K562 (cell line): ENCODE measurements around the gene ANKRD13B. TPM values are rescaled to one million over a fixed set of nuclear protein-coding genes. Genes with fewer than 3 reads are reported as not detected.

Experiments used
- ARID2 ChIP-seq: fragments of 450-650 bp; IDR thresholded peaks from 2 replicates; pipeline ENCODE4 v1.6.1; 2017; ENCODE audit warnings: antibody characterized with exemption, mild to moderate bottlenecking
- ZNF586 ChIP-seq: fragments of 450-650 bp; formaldehyde crosslinking; conservative IDR thresholded peaks from 2 replicates; pipeline ENCODE4 v1.4.0; 2020; ENCODE audit warnings: mild to moderate bottlenecking, moderate library complexity
- polyA plus RNA-seq, 8 experiments: library from polyadenylated mRNA; depleted of rRNA in 4 of 8; stranded (reverse) in 5 of 8; unstranded in 3 of 8; fragments of >200 nt; fragmentation: Nextera tagmentation in 2 of 8; fragmentation: Illumina TruSeq in 1 of 8; extraction: Ambion mirVana in 2 of 8; extraction: Trizol in 1 of 8; gene quantifications; 2 replicates each; pipeline versions ENCODE4 v1.2.1 to v1.2.3, GENCODE V29; 2011 to 2014; ENCODE audit warnings: inconsistent platforms in 1 of 8, missing spikeins in 1 of 8
- total RNA-seq, 7 experiments: library from RNA; depleted of rRNA in 6 of 7; stranded (reverse); fragments of >200 nt in 6 of 7; fragmentation: Illumina TruSeq in 2 of 7; extraction: Trizol in 2 of 7; gene quantifications; 2 replicates each; pipeline versions ENCODE4 v1.2.1 to v1.2.3, GENCODE V29; 2011 to 2021; ENCODE audit warnings: low replicate concordance in 1 of 7
- TF ChIP-seq, protein P1 (sequence below): sonication (generic); formaldehyde crosslinking; IDR thresholded peaks from 2 replicates; pipeline ENCODE4 v1.8.0; 2023; ENCODE audit warnings: missing genetic modification reagents, mild to moderate bottlenecking, borderline replicate concordance
- TF ChIP-seq, protein P2 (sequence below): fragments of 250-450 bp; sonication (Bioruptor Pico); IDR thresholded peaks from 2 replicates; pipeline ENCODE4 v1.8.0; 2021; ENCODE audit warnings: mild to moderate bottlenecking, moderate library complexity

The ANKRD13B gene
- total and polyA plus RNA-seq, 9 of the 15 experiments (the other 6 are each of a cell fraction or from before 2014, with no cell fraction given): 0.15 to 28.1 (median 4.6) TPM

DNA sequence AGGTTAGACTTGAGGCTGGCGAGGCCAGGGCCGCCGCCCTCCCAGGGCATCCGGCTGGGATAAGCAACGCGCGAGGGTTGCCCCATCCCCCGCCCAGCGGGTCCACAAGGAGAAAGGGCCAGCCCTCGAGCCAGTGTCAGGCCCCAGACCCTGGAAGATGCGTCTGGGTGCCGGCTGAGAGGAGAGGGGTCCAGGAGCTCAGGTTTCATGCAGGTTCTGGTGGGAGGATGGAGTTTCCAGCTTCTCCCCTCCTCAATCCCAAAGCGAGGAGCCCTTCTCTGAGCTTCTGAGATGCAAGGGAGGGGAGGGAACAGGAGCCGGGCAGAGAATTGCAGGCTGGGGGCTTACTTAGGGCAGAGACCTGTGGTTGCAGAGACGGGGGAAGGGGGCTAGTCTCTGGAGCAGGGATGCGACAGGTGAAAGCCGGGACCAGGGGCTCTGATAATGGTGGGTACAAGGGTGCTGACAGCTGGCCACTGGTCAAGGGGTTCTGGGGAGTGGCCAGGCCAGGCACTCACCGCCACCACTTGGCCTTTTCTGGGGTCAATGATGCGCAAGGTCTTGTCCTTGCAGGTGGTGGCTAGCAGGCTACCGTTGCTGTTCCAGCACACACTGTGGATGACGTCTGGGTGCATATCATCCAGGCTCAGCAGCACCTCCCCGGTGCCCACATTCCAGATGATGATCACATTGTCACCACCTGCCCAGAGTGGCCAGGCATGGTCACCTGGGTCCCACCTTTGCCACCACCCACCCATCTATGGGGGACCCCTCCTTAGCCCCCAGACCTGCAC, 25.5 kb downstream of the ANKRD13B start (continued):
- TF ChIP-seq, protein P1, sequence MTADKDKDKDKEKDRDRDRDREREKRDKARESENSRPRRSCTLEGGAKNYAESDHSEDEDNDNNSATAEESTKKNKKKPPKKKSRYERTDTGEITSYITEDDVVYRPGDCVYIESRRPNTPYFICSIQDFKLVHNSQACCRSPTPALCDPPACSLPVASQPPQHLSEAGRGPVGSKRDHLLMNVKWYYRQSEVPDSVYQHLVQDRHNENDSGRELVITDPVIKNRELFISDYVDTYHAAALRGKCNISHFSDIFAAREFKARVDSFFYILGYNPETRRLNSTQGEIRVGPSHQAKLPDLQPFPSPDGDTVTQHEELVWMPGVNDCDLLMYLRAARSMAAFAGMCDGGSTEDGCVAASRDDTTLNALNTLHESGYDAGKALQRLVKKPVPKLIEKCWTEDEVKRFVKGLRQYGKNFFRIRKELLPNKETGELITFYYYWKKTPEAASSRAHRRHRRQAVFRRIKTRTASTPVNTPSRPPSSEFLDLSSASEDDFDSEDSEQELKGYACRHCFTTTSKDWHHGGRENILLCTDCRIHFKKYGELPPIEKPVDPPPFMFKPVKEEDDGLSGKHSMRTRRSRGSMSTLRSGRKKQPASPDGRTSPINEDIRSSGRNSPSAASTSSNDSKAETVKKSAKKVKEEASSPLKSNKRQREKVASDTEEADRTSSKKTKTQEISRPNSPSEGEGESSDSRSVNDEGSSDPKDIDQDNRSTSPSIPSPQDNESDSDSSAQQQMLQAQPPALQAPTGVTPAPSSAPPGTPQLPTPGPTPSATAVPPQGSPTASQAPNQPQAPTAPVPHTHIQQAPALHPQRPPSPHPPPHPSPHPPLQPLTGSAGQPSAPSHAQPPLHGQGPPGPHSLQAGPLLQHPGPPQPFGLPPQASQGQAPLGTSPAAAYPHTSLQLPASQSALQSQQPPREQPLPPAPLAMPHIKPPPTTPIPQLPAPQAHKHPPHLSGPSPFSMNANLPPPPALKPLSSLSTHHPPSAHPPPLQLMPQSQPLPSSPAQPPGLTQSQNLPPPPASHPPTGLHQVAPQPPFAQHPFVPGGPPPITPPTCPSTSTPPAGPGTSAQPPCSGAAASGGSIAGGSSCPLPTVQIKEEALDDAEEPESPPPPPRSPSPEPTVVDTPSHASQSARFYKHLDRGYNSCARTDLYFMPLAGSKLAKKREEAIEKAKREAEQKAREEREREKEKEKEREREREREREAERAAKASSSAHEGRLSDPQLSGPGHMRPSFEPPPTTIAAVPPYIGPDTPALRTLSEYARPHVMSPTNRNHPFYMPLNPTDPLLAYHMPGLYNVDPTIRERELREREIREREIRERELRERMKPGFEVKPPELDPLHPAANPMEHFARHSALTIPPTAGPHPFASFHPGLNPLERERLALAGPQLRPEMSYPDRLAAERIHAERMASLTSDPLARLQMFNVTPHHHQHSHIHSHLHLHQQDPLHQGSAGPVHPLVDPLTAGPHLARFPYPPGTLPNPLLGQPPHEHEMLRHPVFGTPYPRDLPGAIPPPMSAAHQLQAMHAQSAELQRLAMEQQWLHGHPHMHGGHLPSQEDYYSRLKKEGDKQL (CRISPR knock-in tag): no peak
- no peak for TF ChIP-seq ARID2
- TF ChIP-seq ZNF586 (CRISPR knock-in tag): no peak
- TF ChIP-seq, protein P2, sequence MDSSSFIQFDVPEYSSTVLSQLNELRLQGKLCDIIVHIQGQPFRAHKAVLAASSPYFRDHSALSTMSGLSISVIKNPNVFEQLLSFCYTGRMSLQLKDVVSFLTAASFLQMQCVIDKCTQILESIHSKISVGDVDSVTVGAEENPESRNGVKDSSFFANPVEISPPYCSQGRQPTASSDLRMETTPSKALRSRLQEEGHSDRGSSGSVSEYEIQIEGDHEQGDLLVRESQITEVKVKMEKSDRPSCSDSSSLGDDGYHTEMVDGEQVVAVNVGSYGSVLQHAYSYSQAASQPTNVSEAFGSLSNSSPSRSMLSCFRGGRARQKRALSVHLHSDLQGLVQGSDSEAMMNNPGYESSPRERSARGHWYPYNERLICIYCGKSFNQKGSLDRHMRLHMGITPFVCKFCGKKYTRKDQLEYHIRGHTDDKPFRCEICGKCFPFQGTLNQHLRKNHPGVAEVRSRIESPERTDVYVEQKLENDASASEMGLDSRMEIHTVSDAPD (CRISPR knock-in tag): no peak
